Gastrocnemius medialis (tissue), 4 donors: Measurements from ENCODE around the gene VIPR2.

Source experiments
- CTCF ChIP-seq, 5 experiments: fragments of 450-650 bp in 3 of 5; fragments of 200-600 bp in 2 of 5; sonication (generic) in 2 of 5; IDR thresholded peaks in 4 of 5; conservative IDR thresholded peaks in 1 of 5; 1 replicate in 4 of 5; 2 replicates in 1 of 5; pipeline ENCODE4 v1.5.1; 2016 to 2019; ENCODE audit warnings: antibody characterized with exemption in 5 of 5, mild to moderate bottlenecking in 3 of 5, moderate library complexity in 3 of 5
- POLR2A ChIP-seq, 2 donors: fragments of 450-650 bp; IDR thresholded peaks; one replicate each; pipeline ENCODE4 v1.6.1; 2017; ENCODE audit warnings: antibody characterized with exemption in 2 of 2, mild to moderate bottlenecking in 2 of 2, moderate library complexity in 2 of 2

- TF ChIP-seq POLR2A (IDR thresholded peaks at IDR 0.05) (no peak), CTCF (IDR thresholded peaks at IDR 0.05 in 4 of 5, conservative IDR thresholded peaks at IDR 0.05 in 1 of 5) (no peak)
Measured at GRCh38 chr7:159096736-159097581, 47.7 kb downstream of the VIPR2 start.
